Retinal pigment epithelial cell (primary cell): ENCODE results near the gene CCDC57.
"Not testable (repeated sequence)": the region's sequence is repeated elsewhere in the genome, so short reads cannot be mapped to it uniquely, and the experiment has no call there.

Experiments
- DNase-seq: peaks from one replicate; pipeline ENCODE4 v3.0.0-alpha.2; 2010; ENCODE audit warnings: low read depth
- H3K4me3 ChIP-seq: 2 replicates; pipeline ENCODE4 v1.5.1; 2011; ENCODE audit warnings: mild to moderate bottlenecking, low read length, control low read depth, moderate library complexity
- CTCF ChIP-seq: conservative IDR thresholded peaks from 2 replicates; pipeline ENCODE4 v1.5.1; 2011; ENCODE audit warnings: low read depth, low read length, control low read depth, inconsistent platforms

The CCDC57 gene, protein sequence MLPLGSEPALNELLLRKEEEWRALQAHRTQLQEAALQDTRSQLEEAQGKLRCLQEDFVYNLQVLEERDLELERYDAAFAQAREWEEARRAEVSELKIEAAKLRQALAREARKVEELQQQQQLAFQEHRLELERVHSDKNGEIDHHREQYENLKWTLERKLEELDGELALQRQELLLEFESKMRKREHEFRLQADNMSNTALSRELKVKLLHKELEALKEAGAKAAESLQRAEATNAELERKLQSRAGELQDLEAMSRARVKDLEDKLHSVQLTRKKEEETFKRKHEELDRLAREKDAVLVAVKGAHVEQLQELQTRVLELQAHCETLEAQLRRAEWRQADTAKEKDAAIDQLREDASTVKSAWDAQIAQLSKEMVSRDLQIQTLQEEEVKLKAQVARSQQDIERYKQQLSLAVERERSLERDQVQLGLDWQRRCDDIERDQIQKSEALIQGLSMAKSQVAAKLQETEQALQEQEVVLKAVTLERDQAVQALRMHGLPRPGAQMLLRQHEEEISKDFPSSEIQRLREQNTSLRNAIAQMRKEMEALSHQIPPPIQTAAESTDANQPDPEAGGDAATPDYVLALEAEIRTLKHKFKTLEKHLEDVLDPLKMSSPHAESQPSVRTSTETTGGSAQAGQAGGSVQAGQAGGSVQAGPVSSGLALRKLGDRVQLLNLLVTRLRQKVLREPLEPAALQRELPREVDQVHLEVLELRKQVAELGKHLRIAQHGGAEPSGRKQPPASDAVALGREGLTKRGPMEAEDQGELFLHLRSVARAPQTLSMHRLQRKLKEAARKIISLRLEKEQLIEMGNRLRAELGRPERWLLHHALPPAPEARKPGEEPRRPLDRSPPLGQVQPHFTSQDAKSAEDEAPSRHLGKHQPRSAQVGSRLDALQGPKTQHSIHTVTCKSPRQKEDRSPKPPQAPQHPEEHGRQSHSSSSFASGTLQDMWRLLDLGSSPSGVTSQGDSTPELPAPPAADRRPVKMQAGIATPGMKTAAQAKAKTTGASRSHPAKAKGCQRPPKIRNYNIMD

DNA sequence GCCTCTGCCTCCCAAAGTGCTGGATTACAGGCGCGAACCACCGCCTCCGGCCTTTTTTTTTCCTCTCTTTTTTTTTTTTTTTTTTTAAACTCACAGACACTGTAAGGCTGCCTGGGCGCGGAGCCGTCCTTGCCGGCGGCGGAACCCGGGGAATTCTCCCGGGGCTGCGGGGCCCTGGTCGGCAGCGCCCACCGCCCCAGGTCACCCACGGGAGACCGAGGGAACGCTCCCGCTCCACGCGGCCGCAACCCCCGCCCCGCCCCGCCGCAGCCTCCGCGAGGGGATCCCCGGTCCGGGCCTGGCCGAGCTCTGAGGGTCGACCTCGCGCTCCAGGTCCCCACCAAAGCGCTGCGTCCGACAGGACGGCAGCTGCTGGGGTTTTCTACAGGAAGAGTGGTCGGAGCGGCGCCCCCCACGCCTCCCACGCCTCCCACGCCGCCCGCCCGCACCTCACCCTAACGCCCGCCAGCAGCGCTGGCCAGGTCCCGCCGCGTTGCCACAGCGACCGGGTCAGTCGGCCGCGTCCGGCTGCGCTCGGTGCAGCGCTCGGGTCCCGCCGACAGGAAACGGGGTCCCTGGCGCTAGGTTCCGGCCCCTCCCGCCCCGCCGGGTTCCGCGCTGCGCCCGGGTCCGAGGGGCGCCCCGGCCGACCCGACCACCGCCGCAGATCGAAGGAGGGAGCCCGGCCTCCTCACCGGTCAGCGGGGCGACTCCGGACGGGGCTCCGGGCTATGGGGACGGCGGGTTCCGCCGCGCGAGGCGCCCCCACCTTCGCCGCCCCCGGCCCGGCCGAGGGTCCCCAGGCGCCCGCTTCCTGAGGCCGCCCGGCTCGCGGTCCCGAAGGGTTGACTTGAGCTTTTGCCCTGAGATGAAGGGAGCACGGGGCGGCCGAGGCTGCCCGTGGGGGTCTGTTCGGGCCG lies at the start of gene CCDC57:
CCDC57 (minus strand) TSS at position 512 of the 920 bp plus-strand sequence. CDS start 10,898 bp downstream, outside the sequence.
- DNase-seq, result no peak

DNA sequence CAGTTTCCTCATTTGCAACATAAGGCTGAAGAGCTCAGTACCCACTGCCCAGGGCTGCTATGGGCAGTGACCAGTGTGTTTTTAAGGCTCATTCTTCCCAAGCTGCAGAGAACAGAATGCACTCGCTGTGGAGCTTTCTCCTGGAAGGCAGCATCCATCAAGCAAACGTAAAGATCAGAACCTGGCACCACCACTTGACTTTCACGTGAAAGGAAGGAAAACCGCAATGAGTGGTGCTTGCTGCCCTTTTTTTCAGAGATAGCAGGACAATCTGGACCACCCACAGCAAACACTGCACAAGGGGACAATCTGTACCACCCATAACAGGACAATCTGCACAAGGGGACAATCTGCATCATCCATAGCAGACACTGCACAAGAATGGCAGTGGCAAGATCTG lies 49.7 kb upstream of the CCDC57 start:
- H3K4me3 ChIP-seq, result no peak overlapping the region
- no peak for DNase-seq

More for the DNA sequence above, at the start of gene CCDC57:
- peak within 1 kb of the TSS; percentile 61 for H3K4me3 ChIP-seq
- no peak for TF ChIP-seq CTCF

GRCh38 chr17:82259972-82260961 lies 47.6 kb upstream of the CCDC57 start:
- H3K4me3 ChIP-seq, DNase-seq: not testable (repeated sequence)

More for the DNA sequence above, 49.7 kb upstream of the CCDC57 start:
- no peak for TF ChIP-seq CTCF

DNA sequence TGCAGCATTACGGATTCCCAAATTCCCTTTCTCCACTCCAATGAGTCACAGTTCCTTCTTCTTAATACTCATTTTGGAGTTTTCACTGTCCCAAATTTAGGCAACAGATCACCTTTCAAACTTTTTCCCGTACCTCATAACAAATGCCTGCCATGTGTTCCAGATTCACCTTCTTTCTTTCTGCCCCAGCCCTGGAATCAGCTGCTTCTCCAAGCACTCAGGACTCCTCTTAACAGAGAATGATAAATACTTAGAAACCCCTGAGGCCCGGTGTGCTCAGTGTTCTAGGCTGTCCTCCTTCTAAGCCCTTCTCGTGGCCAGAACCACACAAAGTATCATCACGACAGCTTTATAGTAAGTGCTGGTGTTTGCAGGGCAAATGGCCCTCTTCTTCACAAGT lies 45.9 kb upstream of the CCDC57 start:
- H3K4me3 ChIP-seq, result no peak overlapping the region
- no peak for DNase-seq
- no peak for TF ChIP-seq CTCF

DNA sequence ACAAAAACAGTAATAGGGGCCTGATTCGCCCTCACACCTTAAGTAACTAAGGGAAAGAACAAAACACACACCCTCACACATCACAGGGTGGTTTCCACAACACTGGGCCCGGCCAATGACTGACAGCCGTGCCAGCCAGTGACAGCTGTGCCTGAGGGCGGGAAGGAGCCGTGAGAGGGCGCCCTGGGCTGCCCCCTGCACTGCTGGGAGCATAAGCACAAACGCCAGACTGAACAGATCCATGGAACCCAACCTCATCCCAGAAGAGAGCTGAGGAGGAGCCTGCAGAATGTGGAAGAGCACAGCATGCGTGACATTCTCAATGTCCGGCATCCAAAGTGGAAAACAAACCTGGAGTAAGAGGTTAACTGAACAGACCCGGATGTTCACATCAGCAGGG lies 44.8 kb upstream of the CCDC57 start:
- H3K4me3 ChIP-seq, result no peak overlapping the region
- DNase-seq, result no peak
- no peak for TF ChIP-seq CTCF

- H3K4me3 ChIP-seq, result no peak overlapping the region
- DNase-seq, result no peak
- TF ChIP-seq CTCF, result no peak
Measured at GRCh38 chr17:82256242-82256885, 43.7 kb upstream of the CCDC57 start.
